Endometrial microvascular endothelial cells (primary cell): Measurements from ENCODE around the gene SPON1. TPM values are rescaled to one million over a fixed set of nuclear protein-coding genes. Genes with fewer than 3 reads are reported as not detected.
"Not testable (repeated sequence)": the region's sequence is repeated elsewhere in the genome, so short reads cannot be mapped to it uniquely, and the experiment has no call there.

ENCODE experiments used
- in situ Hi-C: cut with HindIII; loops from 2 replicates; pipeline ENCODE4 v1.10.0; 2017; ENCODE audit warnings: low sequenced_read_pairs, low pct_unique_long_range_greater_than_20kb; ENCODE audit errors: inconsistent ontology term
- total RNA-seq: library from RNA; depleted of rRNA; stranded (reverse); fragments of >200 nt; gene quantifications from one replicate; pipeline ENCODE4 v1.2.3, GENCODE V29; 2015; ENCODE audit errors: inconsistent ontology term

SPON1 gene
- not detected for total RNA-seq

DNA sequence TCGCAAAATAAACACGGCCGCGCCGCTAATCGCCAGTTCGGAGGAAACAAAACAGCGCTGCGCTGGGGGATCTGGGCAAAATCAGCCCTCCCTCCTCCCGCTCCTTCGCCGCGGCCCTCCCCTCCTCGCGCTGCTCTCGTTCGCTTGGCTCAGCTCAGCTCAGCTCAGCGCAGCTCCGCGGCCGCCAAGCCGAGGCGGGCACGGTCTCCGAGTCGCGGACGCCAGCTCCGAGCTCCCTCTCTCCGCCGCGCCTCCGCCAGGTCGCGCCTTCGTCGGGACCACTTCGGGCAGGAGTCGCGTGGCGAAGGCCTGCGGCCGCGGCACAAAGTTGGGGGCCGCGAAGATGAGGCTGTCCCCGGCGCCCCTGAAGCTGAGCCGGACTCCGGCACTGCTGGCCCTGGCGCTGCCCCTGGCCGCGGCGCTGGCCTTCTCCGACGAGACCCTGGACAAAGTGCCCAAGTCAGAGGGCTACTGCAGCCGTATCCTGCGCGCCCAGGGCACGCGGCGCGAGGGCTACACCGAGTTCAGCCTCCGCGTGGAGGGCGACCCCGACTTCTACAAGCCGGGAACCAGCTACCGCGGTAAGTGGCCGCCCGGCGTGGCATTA lies at the start of gene SPON1:
Gene SPON1, plus strand, starts transcription at position 162 of the 607 bp plus-strand sequence. Its CDS starts 182 bp downstream, at position 344.
- in situ Hi-C loops: loop anchor here (25.0 kb wide), 1 partner anchor 275 kb away; no protein-coding TSS in a partner anchor

DNA sequence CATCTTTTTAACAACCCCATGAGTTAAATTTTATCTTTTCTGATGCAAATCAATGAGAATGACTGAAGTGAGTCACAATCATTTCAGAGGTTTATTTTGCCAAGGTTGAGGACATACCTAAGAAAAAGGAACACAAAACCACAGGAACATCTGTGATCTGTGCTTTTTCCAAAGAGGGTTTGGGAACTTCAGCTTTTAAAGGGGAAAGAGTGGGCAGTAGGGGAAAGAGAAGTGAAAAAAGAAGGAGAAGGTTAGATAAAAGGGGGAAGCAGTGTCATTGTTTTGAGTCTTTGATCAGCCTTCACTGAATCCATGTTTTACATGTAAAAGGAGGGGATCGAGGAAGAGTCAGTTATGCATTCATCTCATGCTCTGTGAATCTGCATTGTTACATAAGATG lies 45.3 kb upstream of the SPON1 start:
- in situ Hi-C loops: no loop called here

DNA sequence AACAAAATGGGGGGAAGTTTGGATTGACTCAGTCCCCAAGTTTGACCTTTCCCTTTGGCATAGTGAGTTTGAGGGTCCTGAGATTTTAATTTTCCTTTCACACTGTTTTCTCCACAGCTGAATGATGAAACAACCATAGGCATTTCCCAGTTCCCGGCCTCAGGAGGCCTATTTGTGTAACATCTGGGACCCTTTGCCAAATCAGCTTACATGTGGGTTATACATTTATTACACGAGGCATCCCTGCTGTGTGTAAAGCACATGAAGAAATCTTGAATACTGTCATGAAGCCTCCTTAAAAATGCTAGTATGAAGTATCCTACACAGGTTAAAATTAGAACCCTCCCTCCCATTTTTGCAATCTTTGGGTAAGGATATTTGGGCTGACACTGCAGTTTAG lies 44.6 kb upstream of the SPON1 start:
- in situ Hi-C loops: no loop called here

DNA sequence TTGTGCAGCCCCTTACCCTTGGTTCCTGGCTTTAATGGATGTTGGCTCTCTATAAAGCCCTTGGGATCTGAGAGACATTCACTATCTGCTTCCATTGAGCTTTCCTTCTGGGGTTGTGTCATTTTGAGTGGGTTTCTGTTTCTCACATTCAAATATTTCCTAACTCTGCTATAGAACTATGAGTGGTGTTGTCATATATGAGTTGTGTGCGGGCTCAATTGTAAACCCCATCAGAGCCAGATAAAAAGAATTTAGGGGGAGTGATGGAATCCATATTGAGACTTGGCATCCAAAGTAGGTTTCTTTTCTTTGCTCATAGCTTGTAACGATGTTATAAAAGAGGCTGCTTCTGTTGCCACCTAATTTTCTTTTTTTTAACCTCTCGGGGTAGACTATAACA lies 41.8 kb upstream of the SPON1 start:
- in situ Hi-C loops: no loop called here

DNA sequence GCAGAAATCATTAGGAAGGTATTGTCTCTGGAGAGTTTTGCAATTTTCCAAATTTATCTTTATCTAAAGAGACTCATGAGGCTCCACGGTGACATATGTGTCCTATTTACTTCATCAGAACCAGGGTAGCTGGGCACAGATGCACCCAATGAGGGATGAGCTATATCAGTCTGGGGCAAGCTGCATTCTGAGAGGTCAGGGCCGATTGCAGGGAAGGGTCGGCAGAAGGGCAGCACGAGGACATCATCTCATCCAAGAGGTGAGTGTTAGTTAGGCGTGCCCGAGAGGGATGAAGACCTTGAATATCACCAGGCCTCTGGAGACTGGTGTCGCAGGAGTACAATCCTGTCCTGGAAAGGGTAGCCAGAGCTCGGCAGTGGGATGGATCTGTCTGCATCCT lies 41.0 kb upstream of the SPON1 start:
- in situ Hi-C loops: no loop called here

DNA sequence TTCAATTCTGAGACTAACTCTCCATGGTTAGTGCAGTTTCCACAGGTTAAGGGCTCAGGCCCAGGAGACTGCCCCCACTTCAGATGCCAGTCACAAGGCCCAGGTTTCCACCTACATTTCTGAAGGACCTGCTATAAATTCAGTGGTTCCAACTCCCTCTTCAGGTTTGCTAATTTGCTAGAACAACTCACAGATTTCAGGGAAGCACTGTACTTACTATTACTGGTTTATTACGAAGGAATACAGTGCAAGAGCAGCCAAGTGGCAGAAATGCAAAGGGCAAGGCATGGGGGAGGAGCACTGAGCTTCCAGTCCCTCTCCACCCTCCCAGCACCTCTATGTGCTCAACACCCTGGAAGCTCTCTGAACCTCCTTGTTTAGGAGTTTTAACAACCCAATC lies 39.3 kb upstream of the SPON1 start:
- in situ Hi-C loops: no loop called here

DNA sequence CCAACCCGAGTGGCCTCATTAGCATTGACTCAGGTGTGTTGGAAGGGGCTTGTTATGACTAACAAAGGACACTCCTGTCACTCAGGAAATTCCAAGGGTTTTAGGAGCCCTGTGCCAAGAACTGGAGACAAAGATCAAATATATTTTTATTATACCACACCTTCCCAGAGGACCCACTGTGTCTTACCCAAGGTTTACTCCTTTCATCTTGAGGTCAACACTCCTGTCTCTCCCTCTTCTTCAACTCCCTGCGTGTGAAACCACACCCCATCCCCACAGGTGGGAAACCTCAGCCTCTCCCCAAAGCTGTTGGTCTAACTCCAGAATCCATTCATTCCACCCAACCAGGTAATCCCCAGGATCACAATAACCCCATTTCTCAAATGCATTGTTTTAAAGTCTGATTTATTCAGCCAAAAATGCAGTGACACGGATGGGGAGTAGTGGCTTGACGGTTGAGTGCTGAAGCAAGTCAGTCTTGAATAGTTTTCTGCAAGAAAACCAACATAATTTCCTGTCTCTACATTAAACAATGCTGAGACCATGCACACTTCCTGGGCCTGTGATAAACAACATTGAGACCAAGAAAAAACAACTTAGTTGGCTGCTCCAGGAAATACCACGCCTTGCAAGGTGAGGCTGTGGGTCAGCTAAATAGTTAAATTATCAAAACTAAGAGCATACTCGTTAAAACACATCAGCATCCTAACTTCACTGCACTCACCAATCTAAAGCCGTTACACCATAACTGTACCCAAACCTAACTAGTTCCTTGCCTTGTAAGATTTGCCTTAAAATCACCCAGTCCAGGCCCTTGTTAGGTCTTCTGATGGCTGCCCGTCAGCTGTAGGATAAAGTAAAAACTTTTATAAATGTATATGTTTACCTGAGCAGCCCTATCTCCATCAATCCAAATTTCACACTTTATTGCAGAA lies 38.5 kb upstream of the SPON1 start:
- in situ Hi-C loops: no loop called here

DNA sequence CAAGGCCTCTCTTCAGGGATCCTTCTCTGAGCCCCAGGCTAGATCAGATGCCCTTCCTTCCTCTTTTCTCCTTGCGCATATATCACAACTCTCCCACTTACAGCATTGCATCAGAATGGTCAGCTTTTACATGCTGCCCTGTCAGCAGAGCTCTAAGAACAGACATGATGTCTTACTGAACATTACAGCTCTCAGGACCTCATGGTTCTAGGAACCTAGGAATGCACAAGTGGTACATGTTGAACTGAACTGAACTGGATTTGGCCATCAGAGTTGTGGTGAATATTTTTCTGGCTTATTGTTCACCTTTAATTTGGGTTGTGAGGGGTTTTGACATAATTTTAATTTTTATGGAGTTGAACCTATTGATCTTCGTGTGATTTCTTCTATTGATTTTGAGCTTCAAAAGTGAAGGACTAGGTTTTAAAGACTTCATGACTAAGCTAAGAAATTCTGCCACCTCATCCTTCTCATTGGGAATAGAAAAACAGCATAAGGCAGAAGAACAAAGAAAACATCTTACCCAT lies 37.7 kb upstream of the SPON1 start:
- in situ Hi-C loops: no loop called here

DNA sequence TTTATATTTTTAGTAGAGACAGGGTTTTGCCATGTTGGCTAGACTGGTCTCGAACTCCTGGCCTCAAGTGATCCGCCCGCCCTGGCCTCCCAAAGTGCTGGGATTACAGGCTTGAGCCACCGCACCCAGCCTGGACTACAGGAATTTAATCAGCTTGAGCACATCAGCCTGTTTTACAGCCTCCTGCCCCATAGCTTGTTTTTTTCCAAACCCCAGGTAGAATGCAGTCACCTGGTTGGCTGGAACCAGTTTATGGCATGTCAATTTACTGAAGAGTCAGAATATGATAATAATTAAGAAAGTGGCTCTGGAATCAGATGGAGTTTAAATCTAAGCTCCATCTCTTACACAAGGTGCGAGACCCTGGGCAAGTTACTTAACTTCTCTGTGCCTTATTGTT lies 36.2 kb upstream of the SPON1 start:
- in situ Hi-C loops: not testable (repeated sequence)

DNA sequence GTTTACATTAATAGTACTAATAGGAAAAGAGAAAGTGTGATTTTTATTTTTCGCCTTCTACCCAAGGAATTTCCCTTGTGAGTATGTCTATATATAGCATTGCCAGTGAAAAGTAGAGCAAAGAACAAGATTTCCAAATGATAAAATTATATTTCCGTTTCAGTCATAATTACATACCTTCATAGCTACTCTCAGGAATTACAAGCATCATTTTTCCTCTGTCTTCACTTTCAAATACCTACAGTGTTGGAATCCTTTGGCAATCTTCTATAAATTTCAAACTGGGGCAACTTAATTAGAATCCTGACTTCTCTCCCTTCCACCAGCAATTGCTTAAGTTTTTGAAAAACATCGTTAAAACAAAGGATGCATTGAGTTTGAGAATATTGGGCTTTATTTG lies 35.5 kb upstream of the SPON1 start:
- in situ Hi-C loops: no loop called here

DNA sequence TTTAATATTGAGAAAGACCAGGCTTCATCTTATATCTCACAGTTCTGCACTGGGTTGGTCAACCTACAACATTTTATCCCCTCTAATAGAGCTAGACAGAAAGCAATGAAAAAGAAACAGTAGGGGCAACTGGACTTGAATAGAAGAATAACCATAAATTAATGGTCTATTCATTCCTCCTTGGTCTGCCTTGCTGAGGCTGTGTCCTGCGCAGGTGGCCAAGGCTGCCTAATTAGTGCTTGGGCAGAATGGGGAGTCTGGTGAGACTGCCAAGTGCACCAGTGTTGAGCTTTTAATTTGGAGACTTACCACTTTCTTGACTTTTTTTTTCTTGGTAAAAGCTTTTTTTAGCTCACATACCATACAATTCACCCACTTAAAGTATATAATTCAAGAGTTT lies 35.0 kb upstream of the SPON1 start:
- in situ Hi-C loops: no loop called here

DNA sequence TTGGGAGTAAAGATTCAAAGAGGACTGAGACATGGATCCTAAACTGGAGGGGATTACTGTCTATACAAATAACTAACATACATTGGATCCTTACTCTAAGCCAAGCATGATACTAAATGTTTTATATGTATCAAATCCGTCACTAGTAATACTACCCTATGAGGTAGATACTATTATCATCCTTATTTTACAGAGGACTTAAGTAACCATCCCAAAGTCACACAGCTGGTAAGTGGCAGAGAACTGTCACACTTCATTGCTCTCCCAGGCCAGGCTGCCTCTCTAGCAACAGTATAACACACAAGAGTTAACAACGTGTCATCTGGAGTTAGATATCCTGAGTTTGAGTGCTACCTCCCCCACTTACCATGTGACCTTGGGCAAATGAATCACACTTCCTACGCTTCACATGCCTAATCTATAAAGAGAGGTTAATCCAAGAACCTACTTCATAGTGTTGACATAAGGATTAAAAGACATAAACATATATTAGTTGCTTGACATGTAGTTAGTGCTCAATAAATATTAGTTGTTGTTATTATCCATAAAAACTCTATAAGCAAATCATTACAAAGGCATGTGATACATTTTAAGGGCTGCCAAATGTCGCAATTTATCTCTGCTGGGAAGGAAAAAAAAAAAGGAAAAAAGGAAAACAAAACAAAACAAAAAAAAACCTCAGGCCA lies 33.8 kb upstream of the SPON1 start:
- in situ Hi-C loops: no loop called here

DNA sequence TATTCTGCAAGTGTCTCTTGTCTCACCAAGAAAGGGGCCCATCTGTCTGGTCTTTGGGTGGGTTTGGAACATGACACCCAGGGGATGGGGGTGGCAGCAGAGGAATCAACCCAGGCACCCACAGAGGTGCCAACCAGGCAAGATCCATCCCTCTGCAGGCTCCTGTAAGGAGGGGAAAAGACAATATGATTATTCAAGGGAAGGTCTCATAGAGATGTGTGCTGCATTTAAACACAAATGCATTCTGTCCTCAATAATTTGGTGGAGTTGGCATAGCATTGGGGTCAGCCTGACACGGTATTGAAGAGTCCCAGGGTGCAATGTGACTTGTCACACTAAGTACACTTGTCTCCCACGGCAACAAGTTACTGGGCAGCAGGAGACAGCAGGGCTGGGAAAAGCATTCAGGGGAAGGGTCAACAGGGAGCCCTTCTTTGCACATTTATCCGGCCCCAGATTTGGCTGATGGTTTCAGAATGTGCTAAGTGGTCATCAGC lies 33.1 kb upstream of the SPON1 start:
- in situ Hi-C loops: no loop called here

DNA sequence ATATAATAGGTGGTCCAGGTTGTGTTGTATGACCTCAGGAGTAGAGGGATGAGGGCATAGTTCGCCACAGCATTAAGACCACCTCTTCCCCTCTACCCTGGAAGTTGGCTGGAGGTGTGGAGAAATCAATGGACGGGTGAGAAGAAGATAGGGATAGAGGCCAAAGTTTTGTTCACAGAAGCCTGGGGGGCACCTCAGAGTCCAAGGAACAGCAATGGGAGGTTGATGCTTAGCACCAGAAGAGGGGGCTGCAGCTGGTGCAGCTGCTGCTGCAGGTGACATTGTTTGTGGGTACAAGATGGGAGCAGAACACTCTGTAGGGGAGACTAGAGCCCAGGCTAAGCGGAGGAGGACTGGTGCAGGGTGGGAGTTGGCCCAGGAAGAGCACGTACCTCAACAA lies 31.2 kb upstream of the SPON1 start:
- in situ Hi-C loops: no loop called here

DNA sequence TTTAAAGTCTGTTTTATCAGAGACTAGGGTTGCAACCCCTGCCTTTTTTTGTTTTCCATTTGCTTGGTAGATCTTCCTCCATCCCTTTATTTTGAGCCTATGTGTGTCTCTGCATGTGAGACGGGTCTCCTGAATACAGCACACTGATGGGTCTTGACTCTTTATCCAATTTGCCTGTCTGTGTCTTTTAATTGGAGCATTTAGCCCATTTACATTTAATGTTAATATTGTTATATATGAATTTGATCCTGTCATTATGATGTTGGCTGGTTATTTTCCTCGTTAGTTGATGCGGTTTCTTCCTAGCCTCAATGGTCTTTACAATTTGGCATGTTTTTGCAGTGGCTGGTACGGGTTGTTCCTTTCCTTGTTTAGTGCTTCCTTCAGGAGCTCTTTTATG lies 25.4 kb upstream of the SPON1 start:
- in situ Hi-C loops: not testable (repeated sequence)

DNA sequence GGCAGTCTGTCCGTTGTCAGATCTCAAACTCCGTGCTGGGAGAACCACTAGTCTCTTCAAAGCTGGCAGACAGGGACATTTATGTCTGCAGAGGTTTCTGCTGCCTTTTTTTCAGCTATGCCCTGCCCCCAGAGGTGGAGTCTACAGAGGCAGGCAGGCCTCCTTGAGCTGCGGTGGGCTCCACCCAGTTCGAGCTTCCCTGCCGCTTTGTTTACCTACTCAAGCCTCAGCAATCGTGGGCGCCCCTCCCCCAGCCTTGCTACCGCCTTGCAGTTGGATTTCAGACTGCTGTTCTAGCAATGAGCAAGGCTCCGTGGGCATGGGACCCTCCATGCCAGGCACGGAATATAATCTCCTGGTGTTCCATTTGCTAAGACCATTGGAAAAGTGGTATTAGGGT lies 23.7 kb upstream of the SPON1 start:
- in situ Hi-C loops: not testable (repeated sequence)

DNA sequence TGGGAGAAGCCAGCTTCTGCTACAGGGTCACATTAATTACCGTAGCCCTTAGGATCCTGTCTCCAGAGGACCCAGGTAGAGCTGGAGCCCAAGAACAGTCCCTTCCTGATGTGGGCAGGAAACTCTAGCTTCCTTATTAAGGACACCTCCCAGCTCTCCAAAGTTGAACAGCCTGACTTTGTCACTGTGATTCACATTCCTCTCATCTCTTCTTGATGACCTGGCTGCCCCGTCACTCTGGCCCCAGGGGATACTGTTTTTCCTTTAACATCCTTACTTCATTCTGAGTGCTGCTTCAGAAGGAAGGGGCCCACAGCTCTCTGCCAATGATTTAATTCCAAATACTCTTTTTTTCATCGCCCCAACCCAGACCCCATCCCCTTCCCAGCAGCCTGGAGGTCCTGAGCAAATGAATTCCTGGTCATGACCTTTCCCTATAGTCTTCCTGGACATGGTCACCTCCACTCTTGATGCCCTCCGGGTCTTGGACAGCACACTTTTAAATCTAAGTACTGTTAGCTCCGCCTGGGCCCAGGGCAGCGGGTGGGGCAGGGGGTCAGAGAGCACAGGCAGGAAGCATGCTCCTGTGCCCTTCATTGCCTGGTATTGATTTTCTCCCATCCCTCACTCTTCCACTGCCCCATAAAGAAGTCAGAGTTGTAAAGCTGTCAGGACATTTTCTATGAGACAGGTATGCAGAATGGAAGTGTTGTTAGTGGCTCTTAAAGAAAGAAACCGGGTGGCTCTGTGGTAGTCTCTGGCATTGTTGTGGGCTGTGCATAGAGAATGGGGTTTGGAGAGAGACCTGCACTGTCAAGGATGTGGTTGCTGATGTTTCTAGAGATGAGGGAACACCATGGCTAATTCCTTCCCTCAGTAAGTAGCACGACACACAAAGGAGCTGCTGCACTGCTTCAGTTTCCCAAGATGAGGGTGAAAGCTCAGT lies 22.3 kb upstream of the SPON1 start:
- in situ Hi-C loops: no loop called here

DNA sequence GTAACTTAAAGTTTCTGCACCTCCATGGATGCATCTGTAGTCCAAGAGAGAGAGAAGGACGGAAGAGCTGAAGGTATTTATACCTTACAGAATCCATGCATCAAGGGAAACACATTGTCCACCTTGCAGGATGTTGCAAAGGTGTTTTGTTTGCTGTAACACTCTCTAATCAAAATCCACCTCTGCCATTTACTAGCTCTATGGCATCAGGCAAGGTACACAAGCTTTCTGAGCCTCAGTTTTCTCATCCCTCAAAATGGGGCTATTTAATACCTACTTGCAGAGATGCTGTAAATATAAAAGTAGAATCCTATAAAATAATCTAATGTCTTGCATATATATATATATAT lies 21.6 kb upstream of the SPON1 start:
- in situ Hi-C loops: no loop called here
